Activated CD4-positive, alpha-beta memory T cell treated with anti-CD3 and anti-CD28 coated beads, Interleukin-2, amount 10 ng/mL, durations not matched to agents 7 days and 5 days (primary cell): ENCODE results near the gene MYH7B. TPM values are rescaled to one million over a fixed set of nuclear protein-coding genes. Genes with fewer than 3 reads are reported as not detected.

ENCODE experiments used
- CTCF ChIA-PET: fragments of 350-600 bp; sonication (Branson Sonifier 250); formaldehyde crosslinking; loops from one replicate; lab custom pipeline; 2021; ENCODE audit warnings: antibody characterized with exemption, inconsistent platforms; lab: Charles Lee
- POLR2A ChIA-PET: fragments of 350-600 bp; sonication (Branson Sonifier 250); formaldehyde crosslinking; loops from one replicate; lab custom pipeline; 2021; ENCODE audit warnings: antibody characterized with exemption; lab: Charles Lee
- DNase-seq: peaks from one replicate; pipeline ENCODE4 v3.0.0-alpha.2; 2020
- H3K27ac Mint-ChIP-seq: one replicate; pipeline ENCODE4 v1.8.0; 2021; ENCODE audit warnings: mild to moderate bottlenecking, mixed read lengths
- H3K27me3 Mint-ChIP-seq: one replicate; pipeline ENCODE4 v1.8.0; 2021; ENCODE audit warnings: mixed read lengths
- H3K36me3 Mint-ChIP-seq: one replicate; pipeline ENCODE4 v1.8.0; 2021; ENCODE audit warnings: low read depth, mixed read lengths
- H3K4me1 Mint-ChIP-seq: one replicate; pipeline ENCODE4 v1.8.0; 2021; ENCODE audit warnings: mixed read lengths
- H3K4me3 Mint-ChIP-seq: one replicate; pipeline ENCODE4 v1.8.0; 2021; ENCODE audit warnings: mild to moderate bottlenecking, mixed read lengths
- H3K9me3 Mint-ChIP-seq: one replicate; pipeline ENCODE4 v1.8.0; 2021; ENCODE audit warnings: mixed read lengths
- total RNA-seq, 2 experiments: library from RNA; stranded (reverse); gene quantifications; one replicate each; pipeline ENCODE4 v1.2.3, GENCODE V29; 2021

The MYH7B gene
- total RNA-seq, 2 experiments from 2014 or later: 0.08 to 0.15 TPM

GRCh38 chr20:34982270-34983088 lies 26.8 kb downstream of the MYH7B start:
- H3K36me3 Mint-ChIP-seq: no peaks in the 10 kb centered on the region
- H3K4me1 Mint-ChIP-seq: no peaks in the 10 kb centered on the region
- H3K27ac Mint-ChIP-seq: no peak overlapping the region
- POLR2A ChIA-PET: no interaction called here
- no peak for DNase-seq
- H3K4me3 Mint-ChIP-seq: no peak overlapping the region
- CTCF ChIA-PET: no interaction called here
- no peaks in the 10 kb centered on the region for H3K9me3 Mint-ChIP-seq
- H3K27me3 Mint-ChIP-seq: peaks cover 11% of the 10 kb centered on the region

GRCh38 chr20:34983089-34983820 lies 27.6 kb downstream of the MYH7B start:
- H3K4me3 Mint-ChIP-seq: no peak overlapping the region
- CTCF ChIA-PET: no interaction called here
- POLR2A ChIA-PET: no interaction called here

GRCh38 chr20:34983995-34984735 lies 28.5 kb downstream of the MYH7B start:
- CTCF ChIA-PET: no interaction called here
- H3K4me1 Mint-ChIP-seq: no peaks in the 10 kb centered on the region
- no peak overlapping the region for H3K4me3 Mint-ChIP-seq
- no peaks in the 10 kb centered on the region for H3K9me3 Mint-ChIP-seq
- H3K27ac Mint-ChIP-seq: no peak overlapping the region
- DNase-seq: no peak
- no peaks in the 10 kb centered on the region for H3K36me3 Mint-ChIP-seq
- H3K27me3 Mint-ChIP-seq: peaks cover 11% of the 10 kb centered on the region
- POLR2A ChIA-PET: no interaction called here

More at GRCh38 chr20:34983089-34983820, 27.6 kb downstream of the MYH7B start:
- H3K36me3 Mint-ChIP-seq: no peaks in the 10 kb centered on the region
- H3K27ac Mint-ChIP-seq: no peak overlapping the region
- no peak for DNase-seq
- no peaks in the 10 kb centered on the region for H3K4me1 Mint-ChIP-seq
- peaks cover 11% of the 10 kb centered on the region for H3K27me3 Mint-ChIP-seq
- no peaks in the 10 kb centered on the region for H3K9me3 Mint-ChIP-seq

GRCh38 chr20:34984756-34985261 lies 29.1 kb downstream of the MYH7B start:
- ChIA-PET POLR2A (no interaction called here), CTCF (no interaction called here)
- Mint-ChIP-seq H3K27me3 (peaks cover 11% of the 10 kb centered on the region), H3K9me3 (no peaks in the 10 kb centered on the region), H3K4me3 (no peak overlapping the region), H3K4me1 (no peaks in the 10 kb centered on the region), H3K36me3 (no peaks in the 10 kb centered on the region), H3K27ac (no peak overlapping the region)
- DNase-seq: no peak

GRCh38 chr20:34985461-34986310 lies 30.0 kb downstream of the MYH7B start:
- peaks cover 11% of the 10 kb centered on the region for H3K27me3 Mint-ChIP-seq
- ChIA-PET CTCF (interaction anchor here (1.4 kb wide), 1 partner anchor 113 kb away, joined by 4 read pairs; the partner anchor contains the start of gene GGT7), POLR2A (no interaction called here)
- DNase-seq: no peak
- no peaks in the 10 kb centered on the region for H3K36me3 Mint-ChIP-seq
- no peak overlapping the region for H3K27ac Mint-ChIP-seq
- H3K4me3 Mint-ChIP-seq: no peak overlapping the region
- no peaks in the 10 kb centered on the region for H3K4me1 Mint-ChIP-seq
- H3K9me3 Mint-ChIP-seq: no peaks in the 10 kb centered on the region

GRCh38 chr20:34986311-34987287 lies 30.9 kb downstream of the MYH7B start:
- ChIA-PET CTCF (interaction anchor here (1.4 kb wide), 1 partner anchor 114 kb away, joined by 4 read pairs; the partner anchor contains the start of gene GGT7), POLR2A (no interaction called here)
- H3K27ac Mint-ChIP-seq: no peak overlapping the region
- no peak overlapping the region for H3K4me3 Mint-ChIP-seq
- DNase-seq: no peak
- no peaks in the 10 kb centered on the region for H3K36me3 Mint-ChIP-seq
- H3K9me3 Mint-ChIP-seq: no peaks in the 10 kb centered on the region
- H3K4me1 Mint-ChIP-seq: no peaks in the 10 kb centered on the region
- H3K27me3 Mint-ChIP-seq: peaks cover 11% of the 10 kb centered on the region

GRCh38 chr20:34987288-34988190 lies 31.9 kb downstream of the MYH7B start:
- CTCF ChIA-PET: interaction anchor here (1.4 kb wide), 1 partner anchor 115 kb away, joined by 4 read pairs; the partner anchor contains the start of gene GGT7
- no peak for DNase-seq

GRCh38 chr20:34988191-34988540 lies 32.5 kb downstream of the MYH7B start:
- no peaks in the 10 kb centered on the region for H3K9me3 Mint-ChIP-seq
- peaks cover 6% of the 10 kb centered on the region for H3K27me3 Mint-ChIP-seq
- ChIA-PET POLR2A (no interaction called here), CTCF (interaction anchor here (0.7 kb wide), 1 partner anchor 100 kb away, joined by 3 read pairs; no protein-coding TSS in a partner anchor)
- no peak overlapping the region for H3K4me3 Mint-ChIP-seq
- no peaks in the 10 kb centered on the region for H3K4me1 Mint-ChIP-seq
- DNase-seq: no peak
- no peaks in the 10 kb centered on the region for H3K36me3 Mint-ChIP-seq
- no peak overlapping the region for H3K27ac Mint-ChIP-seq

More at GRCh38 chr20:34987288-34988190, 31.9 kb downstream of the MYH7B start:
- Mint-ChIP-seq H3K4me1 (no peaks in the 10 kb centered on the region), H3K36me3 (no peaks in the 10 kb centered on the region), H3K9me3 (no peaks in the 10 kb centered on the region), H3K4me3 (no peak overlapping the region), H3K27ac (no peak overlapping the region), H3K27me3 (peaks cover 8% of the 10 kb centered on the region)
- POLR2A ChIA-PET: no interaction called here

GRCh38 chr20:34989118-34989517 lies 33.5 kb downstream of the MYH7B start:
- Mint-ChIP-seq H3K36me3 (no peaks in the 10 kb centered on the region), H3K27ac (no peak overlapping the region), H3K9me3 (no peaks in the 10 kb centered on the region), H3K4me3 (no peak overlapping the region), H3K27me3 (no peaks in the 10 kb centered on the region), H3K4me1 (no peaks in the 10 kb centered on the region)
- ChIA-PET CTCF (interaction anchor here (0.7 kb wide), 1 partner anchor 15 kb away, joined by 3 read pairs; no protein-coding TSS in a partner anchor), POLR2A (no interaction called here)
- no peak for DNase-seq

- H3K9me3 Mint-ChIP-seq: no peaks in the 10 kb centered on the region
- H3K27ac Mint-ChIP-seq: no peak overlapping the region
- H3K4me1 Mint-ChIP-seq: no peaks in the 10 kb centered on the region
- ChIA-PET CTCF (interaction anchor here (0.7 kb wide), 1 partner anchor 15 kb away, joined by 3 read pairs; no protein-coding TSS in a partner anchor), POLR2A (no interaction called here)
- H3K27me3 Mint-ChIP-seq: no peaks in the 10 kb centered on the region
- no peaks in the 10 kb centered on the region for H3K36me3 Mint-ChIP-seq
- no peak overlapping the region for H3K4me3 Mint-ChIP-seq
- no peak for DNase-seq
Observed at GRCh38 chr20:34989670-34990069, 34.0 kb downstream of the MYH7B start.
